Central memory CD8-positive, alpha-beta T cell (primary cell): Measurements from ENCODE around the gene OSER1.

ENCODE experiments used
- ATAC-seq: fragments of 150-1000 bp; cut with Tn5 transposase; replicated peaks from 2 replicates; pipeline ENCODE4 v1.10.0; 2022; ENCODE audit warnings: mild to moderate bottlenecking, moderate FRiP score, moderate number of reproducible peaks; ENCODE audit not compliant: poor library complexity, severe bottlenecking; ENCODE audit errors: extremely low read depth
- DNase-seq, 2 donors: peaks; one replicate each; pipeline ENCODE4 v3.0.0; 2021; ENCODE audit warnings: low spot score in 2 of 2
- H3K27ac Mint-ChIP-seq: one replicate; pipeline ENCODE4 v1.8.0; 2022; ENCODE audit warnings: low read depth, mild to moderate bottlenecking, moderate library complexity, mixed read lengths
- H3K27me3 Mint-ChIP-seq: one replicate; pipeline ENCODE4 v1.8.0; 2022; ENCODE audit warnings: mixed read lengths
- H3K36me3 Mint-ChIP-seq: one replicate; pipeline ENCODE4 v1.8.0; 2022; ENCODE audit warnings: mild to moderate bottlenecking, moderate library complexity, mixed read lengths; ENCODE audit not compliant: insufficient read depth
- H3K4me1 Mint-ChIP-seq: one replicate; pipeline ENCODE4 v1.8.0; 2022; ENCODE audit warnings: mixed read lengths
- H3K4me3 Mint-ChIP-seq: one replicate; pipeline ENCODE4 v1.8.0; 2022; ENCODE audit warnings: mild to moderate bottlenecking, moderate library complexity, mixed read lengths
- H3K9me3 Mint-ChIP-seq: one replicate; pipeline ENCODE4 v1.8.0; 2022; ENCODE audit warnings: mixed read lengths

Gene OSER1

DNA sequence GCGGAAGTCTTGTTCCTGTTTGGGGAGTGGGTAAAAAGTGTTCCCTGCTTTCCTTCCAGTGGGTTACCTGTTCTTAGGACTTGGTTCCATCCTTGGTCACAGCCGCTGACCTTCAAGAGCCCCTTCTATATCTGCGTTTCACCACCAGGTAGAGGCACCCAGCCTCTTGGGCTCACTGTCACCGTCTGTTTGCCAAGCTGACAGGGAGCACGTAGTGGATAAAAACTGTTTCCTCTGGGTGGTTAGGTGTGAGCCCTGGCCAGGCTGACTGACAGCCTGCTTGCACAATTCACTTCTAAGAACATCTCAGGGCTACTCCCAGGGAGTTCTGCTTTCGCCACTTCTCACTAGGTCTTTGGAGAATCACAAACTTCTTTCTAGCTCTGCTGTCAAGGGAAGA, 21.8 kb downstream of the OSER1 start:
- H3K27me3 Mint-ChIP-seq = peaks cover 60% of the 10 kb centered on the region
- ATAC-seq (no peak), DNase-seq (no peak)
- H3K36me3 Mint-ChIP-seq = peaks cover 4% of the 10 kb centered on the region
- H3K27ac Mint-ChIP-seq = no peak overlapping the region
- H3K4me1 Mint-ChIP-seq = no peaks in the 10 kb centered on the region
- no peak overlapping the region for H3K4me3 Mint-ChIP-seq
- H3K9me3 Mint-ChIP-seq = no peaks in the 10 kb centered on the region

DNA sequence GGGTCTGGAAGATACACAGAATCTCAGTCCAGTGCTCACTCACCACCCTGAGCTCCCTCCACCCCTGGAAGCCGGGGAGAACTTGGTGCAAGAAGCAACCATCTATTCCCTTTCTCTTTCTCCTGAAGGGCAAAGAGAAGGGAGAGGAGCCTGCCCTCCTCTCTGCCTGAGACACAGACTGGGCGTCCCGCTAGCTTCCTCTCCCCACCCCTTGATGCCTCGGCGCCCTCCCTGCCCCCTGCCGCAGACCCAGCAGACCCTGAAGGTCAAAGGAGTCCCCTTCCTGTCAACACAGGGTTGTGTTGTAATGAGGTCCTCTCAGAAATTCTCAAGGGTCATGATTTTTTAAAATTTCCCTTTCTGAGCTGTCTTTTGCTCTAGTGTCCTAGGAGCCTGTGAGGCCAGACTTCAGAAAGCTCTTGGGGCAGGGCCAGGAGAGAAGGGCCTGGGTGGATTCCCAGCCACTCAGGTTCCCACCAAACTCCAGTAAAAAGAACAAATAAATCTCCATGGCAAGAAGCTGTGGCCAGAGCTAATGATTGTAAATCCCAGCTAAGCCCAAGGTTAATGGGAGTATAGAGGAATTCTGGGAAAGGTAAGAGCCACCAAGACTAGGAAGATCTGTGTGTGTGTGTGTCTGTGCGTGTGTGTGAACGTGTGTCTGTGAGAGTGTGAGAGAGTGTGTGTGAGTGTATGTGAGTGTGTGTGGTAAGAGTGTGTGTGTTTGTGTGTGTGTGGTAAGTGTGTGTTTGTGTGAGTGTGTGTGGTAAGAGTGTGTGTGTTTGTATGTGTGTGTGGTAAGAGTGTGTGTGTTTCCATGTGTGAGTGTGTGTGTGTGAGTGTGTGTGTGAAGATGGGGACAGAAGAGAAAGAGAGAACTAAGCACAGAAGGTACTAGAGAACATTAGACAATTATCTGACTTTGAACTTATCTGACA, 22.5 kb downstream of the OSER1 start:
- H3K4me3 Mint-ChIP-seq = peak overlapping the region; percentile 33
- no peaks in the 10 kb centered on the region for H3K9me3 Mint-ChIP-seq
- peaks cover 67% of the 10 kb centered on the region for H3K27me3 Mint-ChIP-seq
- peaks cover 1% of the 10 kb centered on the region for H3K36me3 Mint-ChIP-seq
- no peaks in the 10 kb centered on the region for H3K4me1 Mint-ChIP-seq
- ATAC-seq = no peak
- H3K27ac Mint-ChIP-seq = no peak overlapping the region
- DNase-seq = no peak

DNA sequence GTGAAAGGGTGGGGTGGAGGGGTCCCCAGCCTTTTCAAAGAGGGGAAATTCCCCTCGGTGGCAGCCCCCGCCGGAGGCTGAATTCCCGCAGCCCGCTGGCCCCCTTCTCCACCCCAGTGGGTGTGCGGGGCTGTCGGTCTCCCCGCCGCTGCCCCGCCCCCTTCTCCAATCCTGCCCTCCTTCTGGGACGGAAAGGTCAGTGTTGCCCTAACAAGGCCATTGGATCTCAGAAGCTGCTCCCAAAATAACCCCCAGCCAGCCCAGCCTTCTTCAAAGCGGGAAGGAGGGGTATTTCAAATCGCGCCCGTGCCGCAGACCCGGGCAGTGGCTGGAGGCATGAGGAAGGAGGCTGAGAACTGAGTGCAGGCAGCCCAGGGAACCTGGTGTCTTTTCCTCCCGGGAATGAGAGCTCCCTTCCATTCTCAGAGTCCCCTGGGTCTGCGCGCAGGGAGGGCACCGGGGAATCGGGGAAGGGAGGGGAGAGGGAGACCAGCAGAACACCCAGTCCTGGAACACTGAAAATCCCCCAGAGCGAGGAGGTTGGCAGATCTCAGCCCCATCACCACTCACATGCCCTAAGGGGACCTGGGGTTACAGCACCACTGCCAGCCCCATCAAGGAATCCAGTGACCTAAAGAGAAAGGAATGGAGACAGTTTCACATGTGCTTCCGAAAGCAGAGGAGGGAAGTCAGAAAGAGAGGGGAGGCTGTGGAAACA, 23.4 kb downstream of the OSER1 start, which contains the start of gene JPH2:
Gene JPH2, minus strand, starts transcription at position 135 of the 718 bp plus-strand sequence. CDS start 483 bp downstream, outside the sequence.
- Mint-ChIP-seq H3K36me3 (peaks cover 1% of the 10 kb centered on the region), H3K9me3 (no peaks in the 10 kb centered on the region), H3K4me1 (no peaks in the 10 kb centered on the region), H3K27ac (no peak within 1 kb of the TSS), H3K27me3 (peaks cover 75% of the 10 kb centered on the region), H3K4me3 (peak within 1 kb of the TSS; percentile 33)
- DNase-seq (no peak), ATAC-seq (no peak)

DNA sequence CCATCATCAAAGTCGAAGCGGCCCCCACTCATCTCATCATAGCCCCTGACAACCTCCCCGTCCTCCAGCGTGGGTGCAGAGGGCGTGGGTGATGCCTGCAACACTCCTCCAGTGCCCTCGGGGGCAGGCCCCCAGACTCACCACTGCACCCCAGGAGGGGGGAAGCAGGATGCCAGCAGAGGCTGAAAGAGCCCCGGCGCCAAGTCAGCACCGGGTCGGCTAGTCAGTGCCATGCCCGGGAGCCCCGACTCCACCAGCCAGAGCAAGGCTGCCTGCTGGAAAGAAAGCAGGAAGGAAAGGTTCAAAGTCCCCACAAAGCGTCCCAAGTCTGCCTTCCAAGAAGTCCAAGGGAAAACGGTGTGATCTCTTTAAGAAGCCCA, 23.9 kb downstream of the OSER1 start:
- peaks cover 81% of the 10 kb centered on the region for H3K27me3 Mint-ChIP-seq
- no peak overlapping the region for H3K4me3 Mint-ChIP-seq
- no peaks in the 10 kb centered on the region for H3K4me1 Mint-ChIP-seq
- H3K9me3 Mint-ChIP-seq = no peaks in the 10 kb centered on the region
- no peak overlapping the region for H3K27ac Mint-ChIP-seq
- DNase-seq = no peak
- ATAC-seq = no peak
- H3K36me3 Mint-ChIP-seq = peaks cover 1% of the 10 kb centered on the region

DNA sequence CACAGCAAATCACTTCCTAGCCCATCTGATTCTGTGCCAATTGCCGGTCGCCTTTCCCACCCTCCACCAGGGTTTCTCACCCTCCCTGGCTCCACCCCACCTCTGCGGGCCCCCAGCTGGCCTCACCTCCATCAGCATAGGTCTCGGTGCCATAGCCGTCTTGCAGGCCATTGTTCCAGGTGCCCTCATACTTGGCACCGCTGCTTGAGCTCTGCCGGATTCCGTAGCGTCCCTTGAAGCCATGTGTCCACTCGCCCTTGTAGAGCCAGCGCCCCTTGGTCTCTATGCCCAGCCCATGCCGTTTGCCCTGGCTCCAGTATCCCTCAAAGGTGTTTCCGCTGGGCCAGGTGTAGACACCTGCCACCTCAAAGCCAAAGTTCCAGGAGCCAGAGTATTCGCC, 24.4 kb downstream of the OSER1 start:
- Mint-ChIP-seq H3K4me3 (no peak overlapping the region), H3K4me1 (no peaks in the 10 kb centered on the region), H3K27me3 (peaks cover 84% of the 10 kb centered on the region), H3K27ac (no peak overlapping the region), H3K9me3 (no peaks in the 10 kb centered on the region), H3K36me3 (peaks cover 1% of the 10 kb centered on the region)
- DNase-seq (no peak), ATAC-seq (no peak)

DNA sequence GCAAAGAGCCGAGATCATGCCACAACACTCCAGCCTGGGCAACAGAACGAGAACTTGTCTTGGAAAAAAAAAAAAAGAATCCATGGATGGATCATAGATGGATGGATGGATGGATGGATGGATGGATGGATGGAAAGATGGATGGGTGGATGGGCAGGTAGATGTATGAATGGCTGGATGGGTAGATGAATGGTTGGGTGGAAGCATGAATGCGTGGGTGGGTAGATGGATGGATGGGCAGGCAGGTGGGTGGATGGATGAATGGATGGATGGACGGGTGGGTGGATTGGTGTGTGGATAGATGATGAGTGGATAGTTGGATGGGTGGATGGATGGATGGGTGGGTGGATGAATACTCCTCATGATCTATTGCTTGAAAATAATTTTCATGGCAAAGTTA, 25.0 kb downstream of the OSER1 start:
- ATAC-seq (no peak), DNase-seq (no peak)
- H3K27ac Mint-ChIP-seq = no peak overlapping the region

DNA sequence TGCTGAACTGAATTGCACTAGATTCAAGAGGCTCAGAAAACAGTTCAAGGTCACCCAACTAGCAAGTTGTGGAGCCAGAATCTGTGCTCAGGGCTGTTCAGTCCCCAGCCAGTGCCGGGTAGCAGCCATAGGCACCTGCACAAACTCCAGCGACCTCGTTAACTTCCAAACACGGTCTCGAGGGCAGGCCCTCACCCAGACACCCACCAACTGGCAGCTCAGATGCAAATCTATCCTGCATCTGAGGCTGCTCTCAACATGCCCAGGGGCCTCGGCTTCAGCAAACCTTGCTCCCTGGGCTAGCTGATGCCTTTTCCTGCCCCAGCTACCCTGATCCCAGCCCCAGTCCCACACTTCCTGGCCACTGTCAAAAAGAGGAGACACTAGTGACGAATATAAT, 27.3 kb downstream of the OSER1 start:
- peaks cover 1% of the 10 kb centered on the region for H3K36me3 Mint-ChIP-seq

More for the DNA sequence above, 25.0 kb downstream of the OSER1 start:
- Mint-ChIP-seq H3K36me3 (peaks cover 1% of the 10 kb centered on the region), H3K4me1 (no peaks in the 10 kb centered on the region), H3K4me3 (no peak overlapping the region), H3K27me3 (peaks cover 84% of the 10 kb centered on the region), H3K9me3 (no peaks in the 10 kb centered on the region)

DNA sequence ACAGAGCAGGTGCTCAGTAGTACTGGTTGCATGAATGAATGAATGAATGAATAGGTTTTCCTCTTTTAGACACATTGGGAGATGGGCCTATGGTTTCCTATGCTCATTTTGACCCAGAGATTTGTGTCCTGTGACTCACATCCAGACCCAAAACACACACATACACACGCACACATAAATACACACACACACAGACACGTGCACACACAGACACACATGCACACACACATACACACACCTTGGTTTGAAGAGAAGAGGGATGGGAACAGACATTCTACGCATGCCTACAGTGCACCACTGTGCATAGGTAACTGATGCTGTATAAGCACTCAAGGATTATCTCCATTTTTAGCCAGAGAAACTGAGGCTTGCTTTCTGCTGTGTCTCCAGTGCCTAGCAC, 27.7 kb downstream of the OSER1 start:
- ATAC-seq (no peak), DNase-seq (no peak)
- Mint-ChIP-seq H3K27me3 (peaks cover 72% of the 10 kb centered on the region), H3K4me1 (no peaks in the 10 kb centered on the region), H3K4me3 (no peak overlapping the region), H3K27ac (no peak overlapping the region), H3K9me3 (no peaks in the 10 kb centered on the region), H3K36me3 (peaks cover 1% of the 10 kb centered on the region)

More for the DNA sequence above, 27.3 kb downstream of the OSER1 start:
- H3K9me3 Mint-ChIP-seq = no peaks in the 10 kb centered on the region
- ATAC-seq = no peak
- no peak overlapping the region for H3K4me3 Mint-ChIP-seq
- no peaks in the 10 kb centered on the region for H3K4me1 Mint-ChIP-seq
- peaks cover 76% of the 10 kb centered on the region for H3K27me3 Mint-ChIP-seq
- no peak for DNase-seq
- no peak overlapping the region for H3K27ac Mint-ChIP-seq

DNA sequence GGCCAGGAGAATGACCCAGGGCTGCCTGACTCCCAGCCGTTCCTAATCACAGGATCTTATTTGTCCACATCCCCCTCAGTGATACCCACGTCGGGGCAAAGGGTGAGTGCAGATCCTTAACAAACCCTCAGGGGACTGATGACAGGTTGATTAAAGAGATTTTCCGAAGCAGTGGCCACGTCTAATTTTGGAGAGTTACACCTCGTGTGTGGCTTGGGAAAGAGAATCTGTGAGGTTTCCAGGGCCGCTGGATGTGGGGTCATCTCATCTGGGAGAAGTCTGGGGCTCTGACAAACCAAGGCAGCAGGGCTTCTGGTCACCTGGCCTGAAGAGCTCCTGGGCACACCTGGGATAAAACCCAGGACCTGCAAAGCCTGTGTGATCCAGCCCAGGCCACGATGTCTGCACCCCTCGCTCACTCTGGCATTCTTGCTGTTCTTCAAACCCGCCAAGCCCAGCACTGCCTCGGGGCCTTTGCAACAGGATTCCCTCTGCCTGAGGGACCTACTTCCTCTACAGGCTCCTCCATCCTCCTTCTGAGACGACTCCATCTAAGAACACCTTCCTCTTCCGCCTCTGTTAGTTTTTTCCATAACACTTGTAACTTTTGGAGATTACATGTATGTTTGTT, 28.3 kb downstream of the OSER1 start:
- peaks cover 70% of the 10 kb centered on the region for H3K27me3 Mint-ChIP-seq

DNA sequence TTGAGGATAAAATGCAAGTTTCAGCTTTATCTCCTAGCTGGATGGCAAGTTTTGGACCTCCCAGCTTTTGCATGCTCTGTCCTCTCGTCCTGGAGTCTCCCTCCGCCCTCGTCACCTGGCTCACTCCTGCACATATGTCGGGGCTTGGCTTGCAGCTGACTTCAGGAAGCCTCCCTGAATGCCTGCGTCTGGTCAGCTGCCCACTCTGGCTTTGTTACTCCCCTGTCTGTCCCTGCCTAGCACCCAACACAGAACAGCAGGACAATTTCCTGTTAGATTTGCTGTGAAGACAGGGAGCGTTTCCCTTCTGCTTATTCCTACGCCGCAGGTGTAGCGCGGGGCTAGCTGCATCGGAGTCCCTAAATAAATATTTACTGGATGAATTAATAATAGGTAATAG, 29.0 kb downstream of the OSER1 start:
- Mint-ChIP-seq H3K27ac (no peak overlapping the region), H3K4me3 (no peak overlapping the region), H3K36me3 (peaks cover 1% of the 10 kb centered on the region), H3K9me3 (no peaks in the 10 kb centered on the region), H3K4me1 (no peaks in the 10 kb centered on the region), H3K27me3 (peaks cover 70% of the 10 kb centered on the region)
- DNase-seq (no peak), ATAC-seq (no peak)

More for the DNA sequence above, 28.3 kb downstream of the OSER1 start:
- ATAC-seq = no peak
- Mint-ChIP-seq H3K4me1 (no peaks in the 10 kb centered on the region), H3K36me3 (peaks cover 1% of the 10 kb centered on the region), H3K4me3 (no peak overlapping the region), H3K27ac (no peak overlapping the region), H3K9me3 (no peaks in the 10 kb centered on the region)
- no peak for DNase-seq

DNA sequence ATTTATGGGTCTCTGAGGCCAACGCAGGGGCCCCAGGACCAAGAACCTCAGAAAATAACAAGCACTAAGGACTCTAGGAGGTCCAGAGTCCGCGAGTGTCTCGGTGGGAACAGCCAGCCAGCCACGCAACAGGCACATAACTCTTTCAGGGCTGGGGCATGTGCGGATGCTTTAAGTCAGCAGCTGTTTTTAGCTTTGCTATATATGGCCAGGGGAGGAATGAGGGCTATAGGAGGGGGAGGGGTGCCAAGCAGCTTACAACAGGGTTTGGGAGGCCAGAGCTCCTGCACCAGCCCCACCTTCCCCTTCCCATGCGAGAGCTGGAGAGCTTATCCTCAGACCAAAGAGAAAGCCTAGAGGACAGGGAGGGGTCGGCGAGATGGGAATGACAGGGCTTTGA, 29.8 kb downstream of the OSER1 start:
- no peak overlapping the region for H3K27ac Mint-ChIP-seq
- ATAC-seq (no peak), DNase-seq (no peak)
- no peaks in the 10 kb centered on the region for H3K4me1 Mint-ChIP-seq
- peaks cover 70% of the 10 kb centered on the region for H3K27me3 Mint-ChIP-seq
- H3K9me3 Mint-ChIP-seq = no peaks in the 10 kb centered on the region
- H3K36me3 Mint-ChIP-seq = no peaks in the 10 kb centered on the region
- no peak overlapping the region for H3K4me3 Mint-ChIP-seq

DNA sequence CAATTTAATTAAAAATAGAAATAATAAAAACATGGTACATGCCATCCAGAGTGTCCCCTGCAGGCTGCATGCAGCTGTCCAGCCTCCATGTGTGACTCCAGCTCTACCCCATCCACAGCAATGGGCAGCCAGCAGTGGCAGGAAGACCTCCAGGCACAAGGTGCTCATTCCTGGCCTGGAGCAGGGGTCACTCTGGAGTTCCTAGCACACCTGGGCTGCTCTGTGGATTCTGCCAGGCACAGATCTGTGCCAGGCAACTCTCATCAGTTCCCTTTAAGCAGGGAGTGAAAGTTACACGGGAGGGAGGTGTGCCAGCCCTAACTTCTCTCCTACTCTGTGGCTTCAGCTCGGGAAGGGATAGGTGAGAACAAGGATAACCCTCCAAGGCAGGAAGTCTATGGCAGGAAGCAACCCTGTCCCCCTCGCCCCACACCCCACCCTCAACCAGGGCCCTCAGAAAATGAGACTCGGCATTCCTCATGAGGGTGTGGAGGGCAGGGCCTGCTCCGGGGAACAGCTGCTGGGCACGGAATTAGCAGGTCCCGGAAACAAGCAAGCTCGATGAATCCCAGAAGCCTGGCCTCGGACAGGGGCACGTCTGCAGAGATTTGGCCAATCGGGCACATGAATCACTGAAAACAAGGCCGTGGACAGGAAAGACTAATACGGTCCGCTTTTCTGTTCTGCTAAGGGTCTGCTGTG, 33.6 kb downstream of the OSER1 start:
- no peak overlapping the region for H3K27ac Mint-ChIP-seq
- ATAC-seq = no peak
- no peak for DNase-seq
- H3K9me3 Mint-ChIP-seq = no peaks in the 10 kb centered on the region
- no peaks in the 10 kb centered on the region for H3K36me3 Mint-ChIP-seq
- no peaks in the 10 kb centered on the region for H3K4me1 Mint-ChIP-seq
- peaks cover 63% of the 10 kb centered on the region for H3K27me3 Mint-ChIP-seq
- no peak overlapping the region for H3K4me3 Mint-ChIP-seq
